Measurements from ENCODE around the gene BPHL. TPM values are rescaled to one million over a fixed set of nuclear protein-coding genes. Genes with fewer than 3 reads are reported as not detected.
A peak's percentile ranks its signal among the peaks of the same experiment; 100 is the strongest.
"Not testable (repeated sequence)": the region's sequence is repeated elsewhere in the genome, so short reads cannot be mapped to it uniquely, and the experiment has no call there.

Gene BPHL
- polyA plus RNA-seq (2012; ENCODE audit: low read depth, missing spikeins): 9.3 TPM

- TF ChIP-seq POLR2A (IDR thresholded peaks at IDR 0.05; ENCODE audit: low read depth, low read length): peak; percentile 74
- TF ChIP-seq POLR2AphosphoS5 (IDR thresholded peaks at IDR 0.05; ENCODE audit: low read depth, low read length): peak; percentile 66; the same call in 1 of the 2 replicates
- TF ChIP-seq SPI1 (IDR thresholded peaks at IDR 0.05; ENCODE audit: low read depth, low read length): no peak
- TF ChIP-seq PAX5 (IDR thresholded peaks at IDR 0.05; ENCODE audit: insufficient read depth, low read length, severe bottlenecking): peak; percentile 2
- TF ChIP-seq POU2F2 (IDR thresholded peaks at IDR 0.05; ENCODE audit: low read depth, low read length): no peak
- TF ChIP-seq TAF1 (IDR thresholded peaks at IDR 0.05; ENCODE audit: low read depth, low read length): 0 out of 2 replicates have a peak, but pooled peaks have one; percentile 42
- DNase-seq (ENCODE audit: insufficient read length, low spot score): peak; percentile 97
- FAIRE-seq: peak; percentile 97
These were observed at the start of gene BPHL for GRCh38 chr6:3118353-3119039. Gene BPHL, plus strand, starts transcription at chr6:3118711. Its CDS starts 30 bp downstream, at chr6:3118741.

- FAIRE-seq: no peak
- no peak for DNase-seq (ENCODE audit: insufficient read length, low spot score)
- TF ChIP-seq POLR2AphosphoS5 (IDR thresholded peaks at IDR 0.05; ENCODE audit: low read depth, low read length) (no peak), POLR2A (IDR thresholded peaks at IDR 0.05; ENCODE audit: low read depth, low read length) (no peak), POU2F2 (IDR thresholded peaks at IDR 0.05; ENCODE audit: low read depth, low read length) (no peak), SPI1 (IDR thresholded peaks at IDR 0.05; ENCODE audit: low read depth, low read length) (no peak), PAX5 (IDR thresholded peaks at IDR 0.05; ENCODE audit: insufficient read depth, low read length, severe bottlenecking) (no peak), TAF1 (IDR thresholded peaks at IDR 0.05; ENCODE audit: low read depth, low read length) (no peak)
These were observed 46.9 kb upstream of the BPHL start for GRCh38 chr6:3071568-3071967.

GRCh38 chr6:3072798-3073197, 45.7 kb upstream of the BPHL start:
- TF ChIP-seq TAF1 (IDR thresholded peaks at IDR 0.05; ENCODE audit: low read depth, low read length): no peak
- no peak for TF ChIP-seq PAX5 (IDR thresholded peaks at IDR 0.05; ENCODE audit: insufficient read depth, low read length, severe bottlenecking)
- no peak for TF ChIP-seq POLR2A (IDR thresholded peaks at IDR 0.05; ENCODE audit: low read depth, low read length)
- no peak for TF ChIP-seq SPI1 (IDR thresholded peaks at IDR 0.05; ENCODE audit: low read depth, low read length)
- no peak for TF ChIP-seq POLR2AphosphoS5 (IDR thresholded peaks at IDR 0.05; ENCODE audit: low read depth, low read length)
- no peak for TF ChIP-seq POU2F2 (IDR thresholded peaks at IDR 0.05; ENCODE audit: low read depth, low read length)
- DNase-seq (ENCODE audit: insufficient read length, low spot score) (no peak), FAIRE-seq (no peak)

GRCh38 chr6:3073382-3073781, 45.1 kb upstream of the BPHL start:
- DNase-seq (ENCODE audit: insufficient read length, low spot score) (no peak), FAIRE-seq (no peak)
- no peak for TF ChIP-seq POLR2A (IDR thresholded peaks at IDR 0.05; ENCODE audit: low read depth, low read length)
- TF ChIP-seq POLR2AphosphoS5 (IDR thresholded peaks at IDR 0.05; ENCODE audit: low read depth, low read length): no peak
- no peak for TF ChIP-seq TAF1 (IDR thresholded peaks at IDR 0.05; ENCODE audit: low read depth, low read length)
- no peak for TF ChIP-seq POU2F2 (IDR thresholded peaks at IDR 0.05; ENCODE audit: low read depth, low read length)
- TF ChIP-seq PAX5 (IDR thresholded peaks at IDR 0.05; ENCODE audit: insufficient read depth, low read length, severe bottlenecking): no peak
- no peak for TF ChIP-seq SPI1 (IDR thresholded peaks at IDR 0.05; ENCODE audit: low read depth, low read length)

GRCh38 chr6:3075772-3076113, 42.8 kb upstream of the BPHL start:
- no peak for DNase-seq (ENCODE audit: insufficient read length, low spot score)
- no peak for FAIRE-seq
- TF ChIP-seq POLR2A (IDR thresholded peaks at IDR 0.05; ENCODE audit: low read depth, low read length) (no peak), PAX5 (IDR thresholded peaks at IDR 0.05; ENCODE audit: insufficient read depth, low read length, severe bottlenecking) (no peak), POLR2AphosphoS5 (IDR thresholded peaks at IDR 0.05; ENCODE audit: low read depth, low read length) (no peak), SPI1 (IDR thresholded peaks at IDR 0.05; ENCODE audit: low read depth, low read length) (no peak), TAF1 (IDR thresholded peaks at IDR 0.05; ENCODE audit: low read depth, low read length) (no peak), POU2F2 (IDR thresholded peaks at IDR 0.05; ENCODE audit: low read depth, low read length) (no peak)

GRCh38 chr6:3076320-3076719, 42.2 kb upstream of the BPHL start:
- TF ChIP-seq POLR2AphosphoS5 (IDR thresholded peaks at IDR 0.05; ENCODE audit: low read depth, low read length) (no peak), SPI1 (IDR thresholded peaks at IDR 0.05; ENCODE audit: low read depth, low read length) (no peak)
- DNase-seq (ENCODE audit: insufficient read length, low spot score) (no peak), FAIRE-seq (no peak)

GRCh38 chr6:3077430-3077829, 41.1 kb upstream of the BPHL start:
- FAIRE-seq (no peak), DNase-seq (ENCODE audit: insufficient read length, low spot score) (no peak)
- TF ChIP-seq SPI1 (IDR thresholded peaks at IDR 0.05; ENCODE audit: low read depth, low read length): peak; percentile 84
- TF ChIP-seq POU2F2 (IDR thresholded peaks at IDR 0.05; ENCODE audit: low read depth, low read length): no peak

- FAIRE-seq; DNase-seq (ENCODE audit: insufficient read length, low spot score): not testable (repeated sequence)
These were observed 39.6 kb upstream of the BPHL start for GRCh38 chr6:3078952-3079351.

GRCh38 chr6:3079682-3080081, 38.8 kb upstream of the BPHL start:
- no peak for DNase-seq (ENCODE audit: insufficient read length, low spot score)
- FAIRE-seq: no peak
- TF ChIP-seq TAF1 (IDR thresholded peaks at IDR 0.05; ENCODE audit: low read depth, low read length): no peak
- no peak for TF ChIP-seq POLR2AphosphoS5 (IDR thresholded peaks at IDR 0.05; ENCODE audit: low read depth, low read length)
- TF ChIP-seq POLR2A (IDR thresholded peaks at IDR 0.05; ENCODE audit: low read depth, low read length): no peak
- TF ChIP-seq POU2F2 (IDR thresholded peaks at IDR 0.05; ENCODE audit: low read depth, low read length): no peak
- no peak for TF ChIP-seq SPI1 (IDR thresholded peaks at IDR 0.05; ENCODE audit: low read depth, low read length)
- no peak for TF ChIP-seq PAX5 (IDR thresholded peaks at IDR 0.05; ENCODE audit: insufficient read depth, low read length, severe bottlenecking)

DNA sequence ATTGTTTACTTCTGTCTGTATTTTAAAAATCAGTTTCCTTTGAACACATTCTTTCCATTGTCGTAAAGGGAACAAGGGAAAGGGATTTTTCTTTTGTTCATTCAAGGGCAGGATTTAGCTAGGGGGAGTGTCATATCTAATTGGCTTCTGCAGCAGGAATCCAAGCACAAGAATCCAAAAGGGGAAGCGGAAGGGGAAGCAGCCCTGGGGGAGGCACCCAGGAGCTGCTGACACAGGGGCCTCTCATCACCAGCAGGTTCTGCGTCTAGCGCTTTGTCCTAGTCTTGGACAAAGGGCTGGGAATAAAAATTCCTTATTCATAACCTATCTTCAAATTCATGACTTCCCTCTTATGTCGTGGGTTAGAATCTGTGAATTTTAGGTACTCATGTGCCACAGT, 36.6 kb upstream of the BPHL start:
- DNase-seq (ENCODE audit: insufficient read length, low spot score) (no peak), FAIRE-seq (no peak)

More for the DNA sequence above, 36.6 kb upstream of the BPHL start:
- TF ChIP-seq POU2F2 (IDR thresholded peaks at IDR 0.05; ENCODE audit: low read depth, low read length) (no peak), PAX5 (IDR thresholded peaks at IDR 0.05; ENCODE audit: insufficient read depth, low read length, severe bottlenecking) (no peak), POLR2A (IDR thresholded peaks at IDR 0.05; ENCODE audit: low read depth, low read length) (no peak), SPI1 (IDR thresholded peaks at IDR 0.05; ENCODE audit: low read depth, low read length) (no peak)
